MG63 (cell line): ENCODE data around the gene MCU. TPM values are rescaled to one million over a fixed set of nuclear protein-coding genes. Genes with fewer than 3 reads are reported as not detected.
A peak's percentile ranks its signal among the peaks of the same experiment; 100 is the strongest.

Experiments used
- DNase-seq: peaks from one replicate; pipeline ENCODE4 v3.0.0-alpha.2; 2020
- H3K27me3 ChIP-seq: fragments of 250-450 bp; sonication (Bioruptor Pico); 2 replicates; pipeline ENCODE4 v1.5.1; 2020; ENCODE audit warnings: mild to moderate bottlenecking, moderate library complexity
- H3K36me3 ChIP-seq: fragments of 250-450 bp; sonication (Bioruptor Pico); 2 replicates; pipeline ENCODE4 v1.5.1; 2020; ENCODE audit warnings: mild to moderate bottlenecking, moderate library complexity
- H3K4me3 ChIP-seq: fragments of 250-450 bp; sonication (Bioruptor Pico); 2 replicates; pipeline ENCODE4 v1.5.1; 2020; ENCODE audit warnings: mild to moderate bottlenecking, moderate library complexity
- H3K9me3 ChIP-seq: fragments of 250-450 bp; sonication (Bioruptor Pico); 2 replicates; pipeline ENCODE4 v1.5.1; 2020; ENCODE audit warnings: mild to moderate bottlenecking, moderate library complexity
- total RNA-seq: library from RNA; depleted of rRNA; stranded (reverse); fragments of >200 nt; shearing (Covaris generic); gene quantifications from 2 replicates; pipeline ENCODE4 v1.2.3, GENCODE V29; 2014; ENCODE audit warnings: low replicate concordance

The MCU gene
- total RNA-seq, 1 experiment from 2014 or later: 24.5 TPM

GRCh38 chr10:72800741-72801092, 108.8 kb downstream of the MCU start:
- H3K27me3 ChIP-seq: no peaks in the 10 kb centered on the region
- DNase-seq: no peak
- H3K9me3 ChIP-seq: no peaks in the 10 kb centered on the region

GRCh38 chr10:72801263-72801868, 109.4 kb downstream of the MCU start:
- H3K36me3 ChIP-seq: no peaks in the 10 kb centered on the region
- H3K9me3 ChIP-seq: no peaks in the 10 kb centered on the region
- H3K4me3 ChIP-seq: no peak overlapping the region
- DNase-seq: no peak
- no peaks in the 10 kb centered on the region for H3K27me3 ChIP-seq

More at GRCh38 chr10:72800741-72801092, 108.8 kb downstream of the MCU start:
- no peak overlapping the region for H3K4me3 ChIP-seq
- H3K36me3 ChIP-seq: no peaks in the 10 kb centered on the region

- H3K9me3 ChIP-seq: no peaks in the 10 kb centered on the region
- peak overlapping the region; percentile 26 for H3K4me3 ChIP-seq
- no peaks in the 10 kb centered on the region for H3K36me3 ChIP-seq
- H3K27me3 ChIP-seq: no peaks in the 10 kb centered on the region
- no peak for DNase-seq
These were observed 110.4 kb downstream of the MCU start for GRCh38 chr10:72802332-72802731.

- Histone ChIP-seq H3K9me3 (no peaks in the 10 kb centered on the region), H3K36me3 (no peaks in the 10 kb centered on the region), H3K4me3 (peak overlapping the region; percentile 26), H3K27me3 (no peaks in the 10 kb centered on the region)
- DNase-seq: no peak
These were observed 111.0 kb downstream of the MCU start for GRCh38 chr10:72802763-72803505.

GRCh38 chr10:72808001-72808400, 116.1 kb downstream of the MCU start:
- Histone ChIP-seq H3K4me3 (no peak overlapping the region), H3K27me3 (no peaks in the 10 kb centered on the region)
- no peak for DNase-seq

GRCh38 chr10:72809006-72809405, 117.1 kb downstream of the MCU start:
- no peaks in the 10 kb centered on the region; the same call in 1 of the 2 replicates for H3K9me3 ChIP-seq
- no peaks in the 10 kb centered on the region for H3K27me3 ChIP-seq
- DNase-seq: no peak
- H3K36me3 ChIP-seq: no peaks in the 10 kb centered on the region
- no peak overlapping the region for H3K4me3 ChIP-seq

More at GRCh38 chr10:72808001-72808400, 116.1 kb downstream of the MCU start:
- H3K9me3 ChIP-seq: no peaks in the 10 kb centered on the region; the same call in 1 of the 2 replicates
- no peaks in the 10 kb centered on the region for H3K36me3 ChIP-seq

- DNase-seq: no peak
- Histone ChIP-seq H3K36me3 (no peaks in the 10 kb centered on the region), H3K4me3 (no peak overlapping the region), H3K27me3 (no peaks in the 10 kb centered on the region), H3K9me3 (no peaks in the 10 kb centered on the region; the same call in 1 of the 2 replicates)
These were observed 119.0 kb downstream of the MCU start for GRCh38 chr10:72810976-72811375.

GRCh38 chr10:72812415-72812752, 120.4 kb downstream of the MCU start:
- Histone ChIP-seq H3K4me3 (no peak overlapping the region), H3K9me3 (no peaks in the 10 kb centered on the region; the same call in 1 of the 2 replicates), H3K36me3 (no peaks in the 10 kb centered on the region), H3K27me3 (no peaks in the 10 kb centered on the region)
- DNase-seq: no peak

- Histone ChIP-seq H3K9me3 (no peaks in the 10 kb centered on the region; the same call in 1 of the 2 replicates), H3K27me3 (no peaks in the 10 kb centered on the region), H3K4me3 (no peak overlapping the region), H3K36me3 (no peaks in the 10 kb centered on the region)
- DNase-seq: peak; percentile 44
These were observed 120.9 kb downstream of the MCU start for GRCh38 chr10:72812753-72813430.

- no peaks in the 10 kb centered on the region for H3K9me3 ChIP-seq
- no peak overlapping the region for H3K4me3 ChIP-seq
- H3K36me3 ChIP-seq: no peaks in the 10 kb centered on the region
- H3K27me3 ChIP-seq: no peaks in the 10 kb centered on the region
- DNase-seq: peak; percentile 61
These were observed 122.3 kb downstream of the MCU start for GRCh38 chr10:72814099-72814790.

- Histone ChIP-seq H3K9me3 (no peaks in the 10 kb centered on the region), H3K36me3 (no peaks in the 10 kb centered on the region), H3K27me3 (no peaks in the 10 kb centered on the region), H3K4me3 (no peak overlapping the region)
- no peak for DNase-seq
These were observed 124.6 kb downstream of the MCU start for GRCh38 chr10:72816565-72816964.

- DNase-seq: no peak
- no peaks in the 10 kb centered on the region for H3K36me3 ChIP-seq
- H3K4me3 ChIP-seq: no peak overlapping the region
These were observed 126.1 kb downstream of the MCU start for GRCh38 chr10:72818076-72818475.

GRCh38 chr10:72819053-72819452, 127.1 kb downstream of the MCU start:
- Histone ChIP-seq H3K36me3 (no peaks in the 10 kb centered on the region), H3K4me3 (no peak overlapping the region), H3K9me3 (peaks cover 3% of the 10 kb centered on the region), H3K27me3 (no peaks in the 10 kb centered on the region)
- DNase-seq: no peak

More at GRCh38 chr10:72818076-72818475, 126.1 kb downstream of the MCU start:
- no peaks in the 10 kb centered on the region for H3K27me3 ChIP-seq
- H3K9me3 ChIP-seq: peaks cover 3% of the 10 kb centered on the region

GRCh38 chr10:72821606-72822005, 129.7 kb downstream of the MCU start:
- no peak for DNase-seq
- Histone ChIP-seq H3K27me3 (no peaks in the 10 kb centered on the region), H3K4me3 (no peak overlapping the region), H3K9me3 (peaks cover 3% of the 10 kb centered on the region), H3K36me3 (no peaks in the 10 kb centered on the region)

- Histone ChIP-seq H3K9me3 (peaks cover 3% of the 10 kb centered on the region), H3K36me3 (no peaks in the 10 kb centered on the region), H3K4me3 (no peak overlapping the region), H3K27me3 (no peaks in the 10 kb centered on the region)
- DNase-seq: no peak
These were observed 130.5 kb downstream of the MCU start for GRCh38 chr10:72822342-72822986.

GRCh38 chr10:72825163-72825562, 133.2 kb downstream of the MCU start:
- no peak for DNase-seq
- Histone ChIP-seq H3K36me3 (no peaks in the 10 kb centered on the region), H3K9me3 (peaks cover 3% of the 10 kb centered on the region), H3K27me3 (no peaks in the 10 kb centered on the region), H3K4me3 (no peak overlapping the region)

- Histone ChIP-seq H3K36me3 (no peaks in the 10 kb centered on the region), H3K9me3 (peaks cover 3% of the 10 kb centered on the region), H3K27me3 (no peaks in the 10 kb centered on the region), H3K4me3 (no peak overlapping the region)
- no peak for DNase-seq
These were observed 134.4 kb downstream of the MCU start for GRCh38 chr10:72826346-72826745.
